HCT116 (cell line): Measurements from ENCODE around the gene NSUN2. TPM values are rescaled to one million over a fixed set of nuclear protein-coding genes. Genes with fewer than 3 reads are reported as not detected.

Experiments
- ATAC-seq: fragments of 200-7000 bp; cut with Tn5 transposase; 2 replicates; pipeline ENCODE4 v1.9.1; 2020; ENCODE audit warnings: mild to moderate bottlenecking, moderate library complexity
- BruUV-seq: library from RNA; stranded (reverse); fragments of 400-500 nt; replicated peaks from 2 replicates; lab custom pipeline; 2021; lab: Mats Ljungman, UMichigan
- CTCF ChIA-PET: fragments of 300-600 bp; sonication (Branson Sonifier 250); formaldehyde crosslinking; loops from one replicate; lab custom pipeline; 2021; ENCODE audit warnings: antibody characterized with exemption; lab: Charles Lee
- POLR2A ChIA-PET: fragments of 300-600, 350-600 bp; sonication (Branson Sonifier 250); formaldehyde crosslinking; loops from one replicate; lab custom pipeline; 2021; ENCODE audit warnings: antibody characterized with exemption; lab: Charles Lee
- RAD21 ChIA-PET, 2 experiments: fragments of 300-600 bp; sonication (Branson Sonifier 250); formaldehyde crosslinking; loops; one replicate each; lab custom pipeline; 2023; ENCODE audit warnings: low total read pairs in 2 of 2; ENCODE audit not compliant: uncharacterized antibody in 2 of 2, unreplicated experiment in 2 of 2, low non-redundant PET in 1 of 2; lab: Charles Lee
- DNase-seq: peaks from one replicate; pipeline ENCODE4 v3.0.0-alpha.2; 2010; ENCODE audit warnings: low read depth, low spot score
- H2AFZ ChIP-seq: fragments of 200-600 bp; shearing (Covaris generic), sonication (generic); 2 replicates; pipeline ENCODE4 v1.6.1; 2017; ENCODE audit warnings: low read depth, mixed run types, mixed read lengths, antibody characterized with exemption, low read length; ENCODE audit not compliant: poor library complexity, severe bottlenecking
- H3K27ac ChIP-seq: 2 replicates; pipeline ENCODE4 v1.5.1; 2012; ENCODE audit warnings: low read depth, low read length
- H3K27me3 ChIP-seq: fragments of 200-600 bp; sonication (generic); 2 replicates; pipeline ENCODE4 v1.6.1; 2016; ENCODE audit warnings: mixed run types, low read length, mixed read lengths; ENCODE audit not compliant: insufficient read depth
- H3K36me3 ChIP-seq, 2 experiments: fragments of 200-500 bp in 1 of 2; fragments of 200-600 bp in 1 of 2; sonication (Bioruptor generic) in 1 of 2; sonication (generic) in 1 of 2; 2 replicates each; pipeline versions ENCODE4 v1.5.1 to v1.6.1; 2014 to 2016; ENCODE audit warnings: low read length in 2 of 2, inconsistent platforms in 1 of 2, mixed read lengths in 1 of 2, mixed run types in 1 of 2; ENCODE audit not compliant: insufficient read depth in 2 of 2, control insufficient read depth in 1 of 2
- H3K4me1 ChIP-seq, 2 experiments: fragments of 200-600 bp in 1 of 2; sonication (generic) in 1 of 2; 2 replicates each; pipeline versions ENCODE4 v1.5.1 to v1.6.1; 2012 to 2017; ENCODE audit warnings: low read length in 2 of 2, inconsistent platforms in 1 of 2, mild to moderate bottlenecking in 1 of 2, mixed read lengths in 1 of 2, mixed run types in 1 of 2, moderate library complexity in 1 of 2; ENCODE audit not compliant: insufficient read depth in 2 of 2, control insufficient read depth in 1 of 2
- H3K4me2 ChIP-seq: fragments of 200-600 bp; sonication (generic); 2 replicates; pipeline ENCODE4 v1.6.1; 2017; ENCODE audit warnings: mixed run types, low read length, mixed read lengths
- H3K4me3 ChIP-seq, 2 experiments: fragments of 200-600 bp in 1 of 2; sonication (generic) in 1 of 2; replicated peaks in 1 of 2; 2 replicates each; pipeline ENCODE4 v1.5.1; 2011 to 2016; ENCODE audit warnings: low read length in 2 of 2, control low read depth in 1 of 2, low read depth in 1 of 2, mild to moderate bottlenecking in 1 of 2, mixed read lengths in 1 of 2, mixed run types in 1 of 2
- H3K79me2 ChIP-seq: fragments of 200-600 bp; sonication (generic); 2 replicates; pipeline ENCODE4 v1.6.1; 2017; ENCODE audit warnings: mild to moderate bottlenecking, mixed run types, low read length, moderate library complexity, mixed read lengths; ENCODE audit not compliant: insufficient read depth
- H3K9ac ChIP-seq: fragments of 200-600 bp; sonication (generic); 2 replicates; pipeline ENCODE4 v1.6.1; 2016; ENCODE audit warnings: low read length, mixed read lengths
- H3K9me2 ChIP-seq: fragments of 200-600 bp; sonication (generic), shearing (Covaris generic); 2 replicates; pipeline ENCODE4 v1.6.1; 2017; ENCODE audit warnings: mixed run types, mild to moderate bottlenecking, moderate library complexity; ENCODE audit not compliant: insufficient read depth
- H3K9me3 ChIP-seq, 2 experiments: fragments of 200-500 bp in 1 of 2; fragments of 200-600 bp in 1 of 2; sonication (Bioruptor generic) in 1 of 2; sonication (generic) in 1 of 2; 2 replicates each; pipeline ENCODE4 v1.6.1; 2014 to 2017; ENCODE audit warnings: low read length in 2 of 2, mixed read lengths in 2 of 2, inconsistent platforms in 1 of 2, low read depth in 1 of 2, mild to moderate bottlenecking in 1 of 2, mixed run types in 1 of 2, moderate library complexity in 1 of 2; ENCODE audit not compliant: control insufficient read depth in 1 of 2, insufficient read depth in 1 of 2
- H4K20me1 ChIP-seq: fragments of 200-600 bp; sonication (generic), shearing (Covaris generic); 2 replicates; pipeline ENCODE4 v1.6.1; 2017; ENCODE audit warnings: mixed run types, mild to moderate bottlenecking, moderate library complexity; ENCODE audit not compliant: insufficient read depth
- ATF3 ChIP-seq: IDR thresholded peaks from 2 replicates; pipeline ENCODE4 v1.6.1; 2012
- CEBPB ChIP-seq: IDR thresholded peaks from 2 replicates; pipeline ENCODE4 v1.6.1; 2012; ENCODE audit warnings: low read depth
- EGR1 ChIP-seq: IDR thresholded peaks from 2 replicates; pipeline ENCODE4 v1.6.1; 2012; ENCODE audit warnings: low read depth
- EZH2phosphoT487 ChIP-seq: fragments of 200-600 bp; IDR thresholded peaks from 2 replicates; pipeline ENCODE4 v1.6.1; 2018; ENCODE audit warnings: antibody characterized with exemption, borderline replicate concordance
- FOSL1 ChIP-seq: IDR thresholded peaks from 2 replicates; pipeline ENCODE4 v1.6.1; 2012; ENCODE audit warnings: low read depth
- JUND ChIP-seq: IDR thresholded peaks from 2 replicates; pipeline ENCODE4 v1.6.1; 2012
- MAX ChIP-seq: IDR thresholded peaks from 2 replicates; pipeline ENCODE4 v1.6.1; 2012
- REST ChIP-seq: IDR thresholded peaks from 2 replicates; pipeline ENCODE4 v1.6.1; 2012; ENCODE audit warnings: low read depth
- SIN3A ChIP-seq: IDR thresholded peaks from 2 replicates; pipeline ENCODE4 v1.6.1; 2012; ENCODE audit warnings: low read depth
- SRF ChIP-seq: IDR thresholded peaks from 2 replicates; pipeline ENCODE4 v1.6.1; 2012; ENCODE audit warnings: low read depth
- TCF7L2 ChIP-seq: IDR thresholded peaks from 2 replicates; pipeline ENCODE4 v1.7.0; 2011; ENCODE audit warnings: borderline replicate concordance, inconsistent platforms; ENCODE audit not compliant: insufficient read depth, insufficient read length; ENCODE audit errors: extremely low read depth
- YY1 ChIP-seq: IDR thresholded peaks from 2 replicates; pipeline ENCODE4 v1.6.1; 2011; ENCODE audit warnings: low read length, low read depth, moderate library complexity, mild to moderate bottlenecking; ENCODE audit not compliant: insufficient replicate concordance; ENCODE audit errors: extremely low read depth
- ZNF274 ChIP-seq: fragments of 200-500 bp; sonication (Bioruptor generic); IDR thresholded peaks from 2 replicates; pipeline ENCODE4 v1.6.1; 2014; ENCODE audit warnings: mild to moderate bottlenecking, low read depth, low read length, inconsistent platforms
- intact Hi-C: fragments of 100-400 bp; cut with micrococcal nuclease; formaldehyde crosslinking; loops from 2 replicates; pipeline ENCODE4 v1.10.0; 2022
- total RNA-seq: library from RNA; stranded (reverse); gene quantifications from one replicate; pipeline ENCODE4 v1.2.1, GENCODE V29; 2021; ENCODE audit not compliant: unreplicated experiment
- TF ChIP-seq, protein P1 (sequence below), 3 experiments: fragments of 200-600 bp in 1 of 3; sonication (generic) in 1 of 3; IDR thresholded peaks in 2 of 3; conservative IDR thresholded peaks in 1 of 3; 2 replicates each; pipeline ENCODE4 v1.5.1; 2012 to 2017; ENCODE audit warnings: low read depth in 2 of 3, low read length in 2 of 3, antibody characterized with exemption in 1 of 3, borderline replicate concordance in 1 of 3, control low read depth in 1 of 3, mild to moderate bottlenecking in 1 of 3, mixed read lengths in 1 of 3, mixed run types in 1 of 3, moderate library complexity in 1 of 3; ENCODE audit not compliant: insufficient read depth in 1 of 3
- TF ChIP-seq, protein P2 (sequence below): IDR thresholded peaks from 2 replicates; pipeline ENCODE4 v1.6.1; 2011; ENCODE audit warnings: mild to moderate bottlenecking, low read length, moderate library complexity; ENCODE audit not compliant: insufficient replicate concordance; ENCODE audit errors: extremely low read depth

NSUN2 gene
- total RNA-seq, 1 experiment from 2014 or later = 101 TPM

DNA sequence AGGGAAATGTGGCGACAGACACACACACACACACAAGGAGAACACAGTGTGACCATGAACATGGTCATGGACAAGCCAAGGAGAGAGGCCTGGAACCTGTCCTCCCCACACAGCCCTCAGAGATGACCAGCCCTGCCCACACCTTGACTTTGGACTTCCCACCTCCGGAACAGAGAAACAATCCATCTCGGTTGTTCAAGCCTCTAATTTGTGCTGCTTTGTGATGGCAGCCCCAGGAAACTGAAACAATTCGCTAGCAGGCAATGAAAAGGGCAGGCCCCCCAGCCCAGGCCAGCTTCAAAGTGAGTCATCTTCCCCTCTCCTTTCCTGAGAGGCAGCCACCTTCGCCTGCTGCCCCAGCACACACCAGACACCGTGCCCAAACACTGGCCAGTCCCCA lies 47.7 kb downstream of the NSUN2 start:
- ATAC-seq (no peak), DNase-seq (no peak)
- no peak overlapping the region for H3K9ac ChIP-seq
- H3K9me2 ChIP-seq = no peaks in the 10 kb centered on the region
- CTCF ChIA-PET = no interaction called here
- H4K20me1 ChIP-seq = no peaks in the 10 kb centered on the region
- H3K79me2 ChIP-seq = no peaks in the 10 kb centered on the region
- no peak overlapping the region for H3K27ac ChIP-seq
- H3K4me1 ChIP-seq = no peaks in the 10 kb centered on the region
- intact Hi-C loops = no loop called here
- no peaks in the 10 kb centered on the region for H3K9me3 ChIP-seq
- RAD21 ChIA-PET = no interaction called here
- no peak overlapping the region for H3K4me3 ChIP-seq
- TF ChIP-seq REST (no peak), TCF7L2 (no peak), SIN3A (no peak), ATF3 (no peak), FOSL1 (no peak), CEBPB (no peak), ZNF274 (no peak), EZH2phosphoT487 (no peak), JUND (no peak), EGR1 (no peak), SRF (no peak), YY1 (no peak), MAX (no peak)
- TF ChIP-seq, protein P1, sequence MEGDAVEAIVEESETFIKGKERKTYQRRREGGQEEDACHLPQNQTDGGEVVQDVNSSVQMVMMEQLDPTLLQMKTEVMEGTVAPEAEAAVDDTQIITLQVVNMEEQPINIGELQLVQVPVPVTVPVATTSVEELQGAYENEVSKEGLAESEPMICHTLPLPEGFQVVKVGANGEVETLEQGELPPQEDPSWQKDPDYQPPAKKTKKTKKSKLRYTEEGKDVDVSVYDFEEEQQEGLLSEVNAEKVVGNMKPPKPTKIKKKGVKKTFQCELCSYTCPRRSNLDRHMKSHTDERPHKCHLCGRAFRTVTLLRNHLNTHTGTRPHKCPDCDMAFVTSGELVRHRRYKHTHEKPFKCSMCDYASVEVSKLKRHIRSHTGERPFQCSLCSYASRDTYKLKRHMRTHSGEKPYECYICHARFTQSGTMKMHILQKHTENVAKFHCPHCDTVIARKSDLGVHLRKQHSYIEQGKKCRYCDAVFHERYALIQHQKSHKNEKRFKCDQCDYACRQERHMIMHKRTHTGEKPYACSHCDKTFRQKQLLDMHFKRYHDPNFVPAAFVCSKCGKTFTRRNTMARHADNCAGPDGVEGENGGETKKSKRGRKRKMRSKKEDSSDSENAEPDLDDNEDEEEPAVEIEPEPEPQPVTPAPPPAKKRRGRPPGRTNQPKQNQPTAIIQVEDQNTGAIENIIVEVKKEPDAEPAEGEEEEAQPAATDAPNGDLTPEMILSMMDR (IDR thresholded peaks at IDR 0.05 in 2 of 3, conservative IDR thresholded peaks at IDR 0.05 in 1 of 3; ENCODE audit: borderline replicate concordance in 1 of 3, insufficient read depth in 1 of 3, low read depth in 2 of 3, low read length in 2 of 3) = no peak
- TF ChIP-seq, protein P2, sequence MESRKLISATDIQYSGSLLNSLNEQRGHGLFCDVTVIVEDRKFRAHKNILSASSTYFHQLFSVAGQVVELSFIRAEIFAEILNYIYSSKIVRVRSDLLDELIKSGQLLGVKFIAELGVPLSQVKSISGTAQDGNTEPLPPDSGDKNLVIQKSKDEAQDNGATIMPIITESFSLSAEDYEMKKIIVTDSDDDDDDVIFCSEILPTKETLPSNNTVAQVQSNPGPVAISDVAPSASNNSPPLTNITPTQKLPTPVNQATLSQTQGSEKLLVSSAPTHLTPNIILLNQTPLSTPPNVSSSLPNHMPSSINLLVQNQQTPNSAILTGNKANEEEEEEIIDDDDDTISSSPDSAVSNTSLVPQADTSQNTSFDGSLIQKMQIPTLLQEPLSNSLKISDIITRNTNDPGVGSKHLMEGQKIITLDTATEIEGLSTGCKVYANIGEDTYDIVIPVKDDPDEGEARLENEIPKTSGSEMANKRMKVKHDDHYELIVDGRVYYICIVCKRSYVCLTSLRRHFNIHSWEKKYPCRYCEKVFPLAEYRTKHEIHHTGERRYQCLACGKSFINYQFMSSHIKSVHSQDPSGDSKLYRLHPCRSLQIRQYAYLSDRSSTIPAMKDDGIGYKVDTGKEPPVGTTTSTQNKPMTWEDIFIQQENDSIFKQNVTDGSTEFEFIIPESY = no peak
- peaks cover 16% of the 10 kb centered on the region for H3K27me3 ChIP-seq
- H2AFZ ChIP-seq = no peak overlapping the region
- POLR2A ChIA-PET = no interaction called here
- no peak overlapping the region for H3K4me2 ChIP-seq
- H3K36me3 ChIP-seq = no peaks in the 10 kb centered on the region
- no TSS peak for BruUV-seq
